AML-193 (cell line): ENCODE measurements around the gene GJB4.
"Not testable (repeated sequence)": the region's sequence is repeated elsewhere in the genome, so short reads cannot be mapped to it uniquely, and the experiment has no call there.

Source experiments
- DNase-seq, 2 experiments: peaks; one replicate each; lab custom pipeline; 2025; lab: John Stamatoyannopoulos, UW

GJB4 gene

DNA sequence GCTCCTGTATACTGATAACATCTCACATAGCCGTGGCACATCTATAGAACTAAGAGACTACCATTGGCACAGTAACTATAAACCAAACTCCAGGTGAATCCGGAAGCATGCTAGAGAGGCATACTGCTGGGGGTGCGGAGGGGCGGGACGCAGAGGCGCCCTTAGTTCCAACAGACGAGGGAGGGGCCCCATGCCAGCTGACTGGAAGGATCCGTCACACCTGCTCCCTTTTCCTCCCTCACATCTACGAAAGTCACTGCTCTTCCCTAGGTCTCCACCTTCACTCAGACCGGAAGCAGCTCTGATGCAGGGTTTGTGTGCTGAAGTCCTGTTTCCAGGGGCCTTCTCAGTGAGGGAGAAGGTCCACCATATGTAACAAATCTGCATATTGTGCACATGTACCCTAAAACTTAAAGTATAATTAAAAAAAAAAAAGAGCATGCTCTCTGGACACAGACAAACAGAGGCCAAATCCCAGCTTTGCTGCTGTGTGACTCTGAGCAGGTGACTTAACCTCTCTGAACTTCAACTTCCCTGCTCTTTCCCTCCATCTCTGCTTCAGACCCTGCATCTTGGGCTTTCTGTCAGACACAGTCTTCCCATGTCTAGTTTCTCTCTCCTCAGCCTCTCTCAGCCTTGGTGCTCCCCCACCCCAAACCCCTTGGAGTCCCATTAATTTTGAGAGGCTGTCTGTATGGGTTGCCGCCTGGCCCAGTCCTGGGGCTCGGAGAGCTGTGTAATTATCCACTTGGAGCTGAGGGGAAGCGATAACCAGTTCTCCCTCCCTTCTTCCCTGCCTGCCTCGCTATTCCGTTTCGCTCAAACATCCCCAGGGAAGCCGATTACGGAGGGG, 12.5 kb upstream of the GJB4 start:
- no peak for DNase-seq

DNA sequence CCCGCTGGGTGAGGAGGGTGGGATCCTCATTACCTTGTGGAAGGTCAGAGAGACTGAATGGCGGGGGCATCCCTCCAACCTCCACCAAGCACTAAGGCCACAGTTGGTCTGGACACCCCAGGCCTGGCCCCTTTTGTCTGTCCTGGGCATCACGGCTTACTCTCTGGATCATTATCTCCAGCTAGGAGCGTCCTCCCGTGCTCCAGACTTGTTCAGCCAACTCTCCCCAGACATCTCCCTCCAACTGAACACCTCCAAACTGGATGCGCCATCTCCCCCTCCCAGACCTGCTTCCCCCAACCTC, 11.9 kb upstream of the GJB4 start:
- DNase-seq: no peak

DNA sequence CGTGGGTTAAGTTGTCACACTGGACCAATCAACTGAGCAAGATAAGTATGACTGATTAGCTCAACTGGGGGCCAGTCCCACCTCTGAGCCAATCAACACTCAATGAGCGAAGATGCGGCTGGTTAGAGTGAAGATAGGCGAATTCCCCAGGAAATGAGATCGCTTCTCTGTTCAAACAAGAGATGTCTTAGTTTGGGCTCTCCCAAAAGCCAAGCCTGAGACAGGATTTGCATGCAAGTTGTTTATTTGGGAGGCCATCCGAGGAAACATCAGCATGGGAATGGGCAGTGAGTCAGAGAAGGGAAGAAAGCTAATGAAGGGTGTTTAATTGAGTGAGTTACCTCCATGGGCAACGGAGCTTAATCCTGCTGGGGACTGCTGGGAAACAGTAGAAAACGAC, 9.5 kb upstream of the GJB4 start:
- no peak for DNase-seq

DNA sequence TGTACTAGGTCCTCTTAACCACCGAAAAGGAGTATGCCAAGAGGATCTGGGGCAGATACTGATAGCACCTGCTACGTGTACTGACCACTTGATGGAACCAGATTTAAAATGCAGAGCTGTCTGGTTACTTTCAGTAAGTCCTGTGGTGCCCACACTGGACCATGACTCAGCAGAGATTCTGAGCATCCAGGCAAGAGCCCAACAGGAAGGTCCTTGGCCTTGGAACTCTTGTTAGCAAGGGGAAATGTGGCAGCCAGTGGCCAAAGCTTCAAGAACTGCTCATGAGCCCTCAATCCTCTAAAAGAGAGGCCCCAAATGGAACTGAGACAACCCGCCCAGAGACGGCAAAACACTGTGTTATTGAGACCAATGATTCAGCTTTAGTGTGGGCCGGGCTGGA, 8.9 kb upstream of the GJB4 start:
- DNase-seq: no peak

DNA sequence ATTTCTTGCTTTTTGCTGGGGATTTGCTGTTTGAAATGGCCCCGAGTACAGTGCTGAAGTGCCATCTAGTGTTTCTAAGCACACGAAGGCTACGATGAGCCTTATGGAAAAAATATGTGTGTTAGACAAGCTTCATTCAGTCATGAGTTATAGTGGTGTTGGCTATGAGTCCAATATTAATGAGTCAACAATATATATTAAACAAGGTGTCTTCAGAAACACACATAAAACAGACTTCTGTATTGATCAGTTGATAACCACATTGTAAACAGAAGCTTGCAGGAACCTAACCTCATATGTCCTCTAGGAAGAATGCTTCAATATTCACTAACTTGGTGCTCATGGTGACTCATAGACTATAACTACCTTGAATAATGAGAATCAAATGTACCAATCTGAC, 6.4 kb upstream of the GJB4 start:
- DNase-seq: no peak

DNA sequence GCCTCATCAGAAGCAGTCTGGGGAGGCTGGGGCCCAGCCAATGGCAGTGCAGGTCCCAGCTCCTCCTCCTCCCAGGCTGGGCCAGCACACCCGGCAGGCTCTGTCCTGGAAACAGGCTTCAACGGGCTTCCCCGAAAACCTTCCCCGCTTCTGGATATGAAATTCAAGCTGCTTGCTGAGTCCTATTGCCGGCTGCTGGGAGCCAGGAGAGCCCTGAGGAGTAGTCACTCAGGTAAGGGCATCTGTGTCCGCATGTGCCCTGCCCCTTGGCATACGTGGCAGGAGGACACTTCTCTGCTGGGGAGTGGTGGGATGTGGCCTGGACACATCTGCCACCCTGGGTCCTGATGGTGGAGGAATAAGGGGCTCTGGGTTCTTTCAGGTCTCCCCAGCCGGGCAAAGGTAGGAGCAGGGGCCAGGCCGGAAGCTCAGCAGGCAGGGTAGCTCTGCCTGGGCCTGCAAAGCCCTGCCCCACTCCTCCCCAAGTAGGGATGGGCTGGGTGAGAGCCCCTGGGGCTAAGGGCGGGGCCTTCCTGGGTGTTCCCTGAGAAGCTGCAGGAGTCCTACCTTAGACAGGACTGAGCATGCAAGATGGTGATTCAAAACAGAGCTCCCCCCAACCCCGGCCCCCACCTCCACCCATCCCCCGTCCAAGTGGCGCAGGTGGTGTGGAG, 4.4 kb upstream of the GJB4 start, which contains the start of gene GJB5:
TSS of gene GJB5 (plus strand) at position 84 of the 674 bp plus-strand sequence. CDS start 2,284 bp downstream, outside the sequence.
- no peak for DNase-seq

DNA sequence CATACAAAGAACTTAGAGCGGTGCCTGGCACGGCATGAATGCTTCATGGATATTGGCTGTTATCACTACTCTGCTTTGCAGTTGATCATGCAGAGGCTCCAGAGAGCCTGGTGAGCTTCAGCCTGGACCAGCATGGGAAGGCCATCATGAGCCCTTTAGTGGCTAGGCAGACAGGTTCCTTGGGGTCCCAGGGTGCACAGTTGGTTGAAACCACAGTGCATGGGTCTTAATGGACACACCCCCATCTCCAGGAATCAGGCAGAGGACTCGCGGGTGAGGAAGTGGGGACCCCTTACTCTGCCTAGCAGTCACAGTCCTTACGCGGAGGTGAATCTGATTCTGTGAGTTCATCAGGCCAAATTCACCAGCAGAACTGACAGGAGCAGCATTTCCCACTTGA, 3.6 kb upstream of the GJB4 start:
- DNase-seq: no peak

DNA sequence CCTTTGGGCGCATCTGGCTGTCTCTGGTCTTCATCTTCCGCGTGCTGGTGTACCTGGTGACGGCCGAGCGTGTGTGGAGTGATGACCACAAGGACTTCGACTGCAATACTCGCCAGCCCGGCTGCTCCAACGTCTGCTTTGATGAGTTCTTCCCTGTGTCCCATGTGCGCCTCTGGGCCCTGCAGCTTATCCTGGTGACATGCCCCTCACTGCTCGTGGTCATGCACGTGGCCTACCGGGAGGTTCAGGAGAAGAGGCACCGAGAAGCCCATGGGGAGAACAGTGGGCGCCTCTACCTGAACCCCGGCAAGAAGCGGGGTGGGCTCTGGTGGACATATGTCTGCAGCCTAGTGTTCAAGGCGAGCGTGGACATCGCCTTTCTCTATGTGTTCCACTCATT, 2.2 kb upstream of the GJB4 start:
- DNase-seq: no peak

DNA sequence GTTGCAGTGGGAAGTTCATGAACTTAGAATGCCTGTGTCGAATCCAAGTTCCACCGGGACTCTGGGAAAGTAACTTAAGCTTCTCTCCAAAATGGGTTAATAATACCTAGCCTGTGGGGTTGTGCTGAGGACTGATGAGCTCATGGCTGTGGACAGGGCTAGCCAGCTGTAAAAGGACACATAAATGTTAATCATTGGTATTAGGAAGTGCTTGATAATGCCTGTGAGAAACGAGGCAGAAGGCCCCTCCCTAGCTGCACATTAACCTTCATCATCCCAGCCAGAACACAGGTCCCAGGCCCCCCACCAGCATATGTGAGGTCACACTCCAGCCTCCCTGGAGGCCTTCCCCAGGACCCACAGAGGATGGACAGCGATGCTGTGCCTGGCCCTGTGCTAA, 789 bp upstream of the GJB4 start:
- DNase-seq: no peak

DNA sequence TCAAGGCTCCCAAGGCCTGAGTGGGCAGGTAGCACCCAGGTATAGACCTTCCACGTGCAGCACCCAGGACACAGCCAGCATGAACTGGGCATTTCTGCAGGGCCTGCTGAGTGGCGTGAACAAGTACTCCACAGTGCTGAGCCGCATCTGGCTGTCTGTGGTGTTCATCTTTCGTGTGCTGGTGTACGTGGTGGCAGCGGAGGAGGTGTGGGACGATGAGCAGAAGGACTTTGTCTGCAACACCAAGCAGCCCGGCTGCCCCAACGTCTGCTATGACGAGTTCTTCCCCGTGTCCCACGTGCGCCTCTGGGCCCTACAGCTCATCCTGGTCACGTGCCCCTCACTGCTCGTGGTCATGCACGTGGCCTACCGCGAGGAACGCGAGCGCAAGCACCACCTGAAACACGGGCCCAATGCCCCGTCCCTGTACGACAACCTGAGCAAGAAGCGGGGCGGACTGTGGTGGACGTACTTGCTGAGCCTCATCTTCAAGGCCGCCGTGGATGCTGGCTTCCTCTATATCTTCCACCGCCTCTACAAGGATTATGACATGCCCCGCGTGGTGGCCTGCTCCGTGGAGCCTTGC, 1.7 kb downstream of the GJB4 start:
- no peak for DNase-seq

DNA sequence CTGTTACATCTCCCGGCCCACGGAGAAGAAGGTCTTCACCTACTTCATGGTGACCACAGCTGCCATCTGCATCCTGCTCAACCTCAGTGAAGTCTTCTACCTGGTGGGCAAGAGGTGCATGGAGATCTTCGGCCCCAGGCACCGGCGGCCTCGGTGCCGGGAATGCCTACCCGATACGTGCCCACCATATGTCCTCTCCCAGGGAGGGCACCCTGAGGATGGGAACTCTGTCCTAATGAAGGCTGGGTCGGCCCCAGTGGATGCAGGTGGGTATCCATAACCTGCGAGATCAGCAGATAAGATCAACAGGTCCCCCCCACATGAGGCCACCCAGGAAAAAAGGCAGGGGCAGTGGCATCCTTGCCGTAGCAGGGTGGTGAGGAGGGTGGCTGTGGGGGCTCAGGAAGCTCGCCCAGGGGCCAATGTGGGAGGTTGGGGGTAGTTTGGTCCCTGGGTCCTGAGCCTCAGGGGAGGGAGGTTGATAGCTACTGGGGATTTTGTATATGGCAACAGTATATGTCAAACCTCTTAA, 2.3 kb downstream of the GJB4 start:
- DNase-seq: no peak

DNA sequence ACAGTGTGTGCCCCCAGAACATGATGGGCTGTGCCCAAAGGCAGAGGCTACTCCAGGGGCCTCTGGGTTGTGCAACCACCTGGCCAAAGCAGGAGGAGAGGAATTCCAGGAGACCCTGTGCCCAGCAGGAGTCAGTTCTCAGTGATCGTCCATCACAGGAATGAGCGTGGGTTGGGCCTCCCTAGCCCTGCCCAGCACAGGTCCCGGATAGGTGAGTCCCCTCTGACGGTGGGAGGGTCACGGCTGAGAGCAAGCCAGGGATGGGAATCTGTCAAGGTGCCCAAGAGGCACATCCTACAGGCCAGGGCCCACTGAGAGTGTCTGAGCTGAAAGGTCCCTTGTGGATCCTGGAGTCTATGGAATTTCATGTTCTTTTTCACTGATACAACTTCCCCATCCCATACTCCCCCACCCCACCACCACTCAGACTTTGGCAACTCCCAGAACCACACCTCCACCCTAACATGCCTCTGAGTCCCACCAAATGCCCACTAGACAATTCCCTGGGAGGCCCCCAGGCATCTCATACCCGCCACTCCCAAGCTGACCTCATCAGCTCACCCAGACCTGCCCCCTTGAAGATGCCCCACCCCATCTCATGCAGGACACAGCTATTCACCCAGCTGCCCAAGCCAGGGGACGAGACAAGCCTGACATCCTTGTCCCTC, 3.1 kb downstream of the GJB4 start:
- no peak for DNase-seq

DNA sequence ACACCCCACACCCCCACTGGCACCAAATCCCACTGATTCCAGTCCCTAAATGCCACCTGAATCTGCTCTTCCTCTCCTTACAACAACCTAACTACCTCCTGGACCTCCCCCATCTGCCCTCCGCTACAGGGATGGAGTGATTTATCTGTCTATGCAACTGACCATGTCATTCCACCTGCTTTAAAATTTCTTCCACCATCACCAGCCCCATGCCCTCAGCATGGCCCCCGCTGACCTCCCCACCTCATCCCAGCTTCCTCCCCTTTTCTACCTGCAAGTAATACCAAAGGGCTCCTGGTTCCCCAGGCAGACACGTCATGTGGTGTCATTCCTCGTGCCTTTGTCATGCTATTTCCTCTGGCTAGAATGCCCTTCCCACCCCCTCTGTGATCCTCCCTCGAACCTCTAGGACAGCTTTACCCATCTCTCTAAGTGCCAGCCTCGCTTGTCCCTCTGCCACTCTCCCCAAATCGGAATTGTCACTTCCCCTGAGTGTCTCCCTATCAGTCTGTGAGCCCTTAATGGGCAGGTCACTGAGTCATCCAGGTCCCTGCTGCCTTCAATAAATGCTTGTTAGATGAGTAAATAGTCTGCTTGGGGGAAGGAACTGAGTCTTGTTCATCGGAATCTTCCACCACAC, 3.7 kb downstream of the GJB4 start:
- no peak for DNase-seq

DNA sequence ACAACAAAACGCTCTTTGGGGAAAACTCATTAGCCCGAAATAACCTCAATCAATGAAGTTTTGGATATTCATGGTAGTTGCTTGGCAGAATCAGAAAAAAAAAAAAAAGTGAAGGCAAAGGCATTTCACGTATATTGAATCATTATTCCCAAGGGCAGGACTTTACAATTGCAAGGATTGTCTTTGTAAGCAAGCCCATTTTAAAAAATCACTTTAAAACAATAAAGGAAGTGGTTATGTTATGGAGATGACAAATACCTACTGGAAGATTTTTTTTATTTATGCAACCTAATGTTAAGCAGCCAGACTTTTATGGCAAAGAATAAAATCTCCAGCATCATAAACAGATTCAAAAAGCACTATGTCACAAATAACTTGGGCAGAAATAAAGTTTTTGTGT, 9.3 kb downstream of the GJB4 start:
- DNase-seq: no peak

DNA sequence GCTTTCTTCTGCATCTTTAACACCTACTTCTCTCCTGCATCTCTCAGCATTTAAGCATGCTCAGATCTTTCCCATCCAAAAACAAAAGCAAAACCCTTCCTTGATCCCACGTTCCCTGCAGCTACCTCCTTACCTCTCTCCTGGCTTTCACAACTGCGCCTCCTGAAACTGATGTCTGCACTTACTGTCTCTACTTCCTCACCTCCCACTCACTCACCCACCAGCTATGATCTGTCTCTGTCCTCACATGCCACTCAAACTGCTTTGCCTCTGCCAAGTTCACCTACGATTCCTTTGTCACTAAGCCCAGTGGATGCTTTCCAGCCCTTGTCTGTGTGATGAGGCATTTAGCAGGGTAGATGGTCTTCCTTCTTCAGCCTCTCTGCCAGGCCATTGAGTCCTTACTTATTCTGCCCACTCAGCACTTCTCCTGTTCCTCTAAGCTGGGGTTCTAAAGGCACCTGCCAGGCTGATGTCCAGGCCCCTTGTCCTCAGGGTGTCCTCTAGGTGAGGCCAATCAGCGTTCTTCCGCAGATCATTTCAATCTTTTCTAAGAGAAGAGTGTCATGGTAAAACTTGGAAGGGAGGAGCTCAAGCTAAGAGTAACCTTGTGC, 11.5 kb downstream of the GJB4 start:
- no peak for DNase-seq

DNA sequence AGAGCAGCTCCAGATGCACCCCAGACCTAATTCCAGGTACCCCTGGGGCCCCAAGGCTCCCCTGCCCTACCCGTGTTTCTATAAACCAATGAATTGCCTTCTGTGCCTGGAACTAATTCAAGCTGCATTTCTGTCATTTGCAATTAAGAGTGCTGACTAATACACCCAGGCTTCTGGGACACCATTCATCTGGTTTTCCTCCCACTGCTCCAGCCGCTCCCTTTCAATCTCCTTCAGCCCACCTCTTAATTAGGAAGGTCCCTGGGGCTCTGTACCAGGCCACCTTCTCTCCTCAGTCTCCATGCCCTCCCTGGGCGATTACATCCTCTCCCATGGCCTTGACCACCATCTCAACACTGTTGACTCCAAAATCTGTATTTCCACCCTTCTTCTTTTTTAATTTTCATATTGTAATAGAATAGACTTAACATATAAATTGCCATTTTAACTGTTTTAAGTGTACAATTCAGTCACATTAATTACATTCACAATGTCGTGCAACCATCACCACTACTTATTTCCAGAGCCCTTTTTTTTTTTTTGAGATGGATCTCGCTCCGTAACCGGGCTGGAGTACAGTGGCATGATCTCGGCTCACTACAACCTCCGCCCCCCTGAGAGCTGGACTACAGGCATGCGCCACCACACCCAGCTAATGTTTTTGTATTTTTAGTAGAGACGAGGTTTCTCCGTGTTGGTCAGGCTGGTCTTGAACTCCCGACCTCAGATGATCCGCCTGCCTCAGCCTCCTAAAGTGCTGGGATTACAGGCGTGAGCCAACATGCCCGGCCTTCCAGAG, 12.2 kb downstream of the GJB4 start:
- DNase-seq: no peak

DNA sequence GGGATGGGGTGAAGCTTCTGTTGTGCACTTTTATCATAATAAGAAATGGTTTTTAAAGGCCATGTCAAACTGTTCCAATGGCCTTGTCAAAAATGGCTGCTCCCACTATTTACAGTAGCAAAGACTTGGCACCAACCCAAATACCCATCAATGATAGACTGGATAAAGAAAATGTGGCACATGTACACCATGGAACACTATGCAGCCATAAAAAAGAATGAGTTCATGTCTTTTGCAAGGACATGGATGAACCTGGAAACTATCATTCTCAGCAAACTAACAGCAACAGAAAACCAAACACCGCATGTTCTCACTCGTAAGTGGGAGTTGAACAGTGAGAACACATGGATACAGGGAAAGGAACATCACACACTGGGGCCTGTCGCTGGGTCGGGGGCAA, 13.6 kb downstream of the GJB4 start:
- DNase-seq: not testable (repeated sequence)

DNA sequence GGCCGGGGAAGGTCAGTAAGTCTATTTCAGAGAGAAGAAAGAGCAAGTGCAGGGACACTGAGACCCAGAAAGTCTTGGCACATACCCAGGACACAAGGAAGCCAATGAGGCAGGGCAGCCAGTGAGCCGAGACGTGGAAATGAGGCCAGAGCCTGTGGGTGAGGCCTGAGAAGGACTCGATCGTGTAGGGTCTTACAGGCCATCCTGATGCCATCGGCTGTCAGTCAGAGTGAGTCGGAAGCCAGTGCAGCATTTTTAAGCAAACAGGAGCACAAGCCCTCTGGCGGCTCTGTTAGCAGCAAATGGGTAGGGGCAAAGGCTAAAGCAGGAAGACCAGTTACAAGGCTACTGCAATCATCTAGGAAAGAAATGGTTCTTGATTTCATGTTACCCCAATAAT, 15.4 kb downstream of the GJB4 start:
- no peak for DNase-seq

DNA sequence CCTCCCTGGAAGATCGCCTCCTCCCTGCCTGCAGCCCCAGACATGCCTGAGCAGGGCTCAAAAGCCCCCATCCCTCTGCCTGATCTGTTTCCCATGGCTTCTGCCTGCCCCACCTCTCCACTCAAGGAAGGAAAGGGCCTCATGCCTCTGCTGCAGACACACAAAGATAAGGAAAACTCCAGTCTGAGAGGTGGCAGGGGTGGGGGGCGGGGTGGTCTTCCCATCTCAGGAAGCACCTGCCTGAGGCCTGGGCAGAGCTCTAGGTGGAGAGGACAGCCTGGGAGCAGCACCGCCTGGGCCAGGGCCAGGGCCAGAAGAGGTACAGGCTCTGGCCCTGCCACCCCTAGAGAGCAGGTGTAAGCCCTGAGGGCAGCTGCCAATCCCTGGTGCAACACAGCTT, 17.4 kb downstream of the GJB4 start:
- no peak for DNase-seq

DNA sequence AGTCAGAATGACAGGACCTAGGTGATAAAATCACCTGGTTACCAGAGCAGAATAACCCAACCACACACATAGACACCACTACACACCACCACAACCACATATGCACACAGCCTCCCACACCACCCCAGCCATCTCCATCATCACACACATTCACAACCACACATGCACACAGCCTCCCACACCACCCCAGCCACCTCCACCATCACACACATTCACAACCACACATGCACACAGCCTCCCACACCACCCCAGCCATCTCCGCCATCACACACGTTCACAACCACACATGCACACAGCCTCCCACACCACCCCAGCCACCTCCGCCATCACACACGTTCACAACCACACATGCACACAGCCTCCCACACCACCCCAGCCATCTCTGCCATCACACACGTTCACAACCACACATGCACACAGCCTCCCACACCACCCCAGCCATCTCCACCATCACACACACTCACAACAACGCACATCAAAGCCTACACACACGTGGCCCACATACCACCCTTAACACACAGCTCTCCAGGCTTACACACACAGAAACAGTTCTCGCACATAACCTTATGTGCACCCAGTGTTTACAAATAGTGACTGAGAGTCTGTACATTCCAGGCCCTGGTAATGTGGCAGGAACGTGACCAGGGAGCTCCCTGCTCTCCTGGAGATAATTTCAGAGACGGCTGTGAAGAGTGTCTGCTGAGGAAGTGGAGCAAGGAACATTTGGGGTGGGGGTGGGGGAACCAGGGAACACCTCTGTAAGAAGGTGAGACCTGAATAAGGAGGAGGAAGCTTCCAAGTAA, 18.2 kb downstream of the GJB4 start:
- DNase-seq: no peak
